ENCODE measurements around the gene SLC6A12. TPM values are rescaled to one million over a fixed set of nuclear protein-coding genes. Genes with fewer than 3 reads are reported as not detected.

Gene SLC6A12
- total RNA-seq (2022; extraction: Qiagen RNA extraction; ENCODE audit: low read depth), result 0.72 to 1.4 TPM (median 1.1 TPM) in 5 replicates

DNA sequence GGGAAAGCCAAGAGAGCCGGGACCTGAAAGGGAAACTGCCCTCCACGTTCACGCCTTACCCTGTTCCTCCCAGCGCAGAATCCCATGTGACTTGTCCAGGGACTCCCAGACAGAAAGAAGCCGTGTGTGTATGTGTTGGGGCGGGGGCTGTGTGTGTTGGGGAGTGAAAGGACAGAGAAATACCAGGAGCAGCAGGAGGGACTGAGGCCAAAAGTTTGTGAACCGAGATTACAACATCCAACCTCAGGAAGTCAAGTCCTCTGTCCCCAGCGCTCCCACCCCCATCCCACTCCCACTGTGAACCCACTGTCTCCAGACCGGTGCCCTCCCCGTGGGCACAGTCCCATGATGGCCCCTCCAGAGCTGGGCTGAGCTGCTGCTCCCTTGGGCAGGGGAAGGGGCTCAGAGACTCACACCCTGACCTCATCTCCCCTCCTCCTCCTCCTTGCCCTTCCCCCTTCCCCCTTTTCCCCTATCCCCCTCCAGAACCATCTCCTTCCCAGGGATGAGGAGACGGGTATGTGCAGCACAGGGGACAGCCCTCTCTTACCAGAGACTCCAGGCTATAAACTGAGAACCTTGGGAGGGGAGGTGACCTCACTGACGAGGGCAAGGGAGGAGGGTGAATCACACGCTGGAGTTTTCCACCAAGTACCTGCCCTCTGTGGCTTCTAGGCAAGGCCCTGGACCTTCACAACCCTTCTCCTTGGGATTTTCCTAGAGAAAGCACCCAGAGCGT lies at the start of gene SLC6A12:
SLC6A12 (minus strand) TSS at position 155 of the 739 bp plus-strand sequence. CDS start 4,171 bp downstream, outside the sequence.

DNA sequence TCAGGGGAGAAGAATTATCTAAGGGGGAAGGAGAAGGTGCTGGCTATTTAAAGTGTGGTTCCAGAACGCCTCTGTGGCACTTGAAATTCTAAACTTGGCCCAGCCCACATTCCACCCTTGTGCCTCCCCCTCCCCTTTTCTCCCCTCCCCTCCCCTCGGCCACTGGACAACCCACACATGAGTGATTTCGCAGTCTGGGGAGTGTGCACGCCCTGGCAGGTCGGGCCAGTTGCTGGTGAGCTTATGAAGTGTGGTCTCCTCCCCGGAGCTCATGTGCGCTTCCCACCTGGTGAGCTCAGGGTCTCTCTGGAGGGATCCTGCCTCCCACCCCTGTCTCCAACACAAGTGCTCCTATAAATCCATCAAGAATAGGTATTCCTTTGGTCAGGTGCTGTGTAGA lies 48.9 kb upstream of the SLC6A12 start, which contains the start of gene SLC6A13:
SLC6A13 (minus strand) TSS at position 20 of the 400 bp plus-strand sequence. CDS start 2,784 bp downstream, outside the sequence.

Other genes starting within 250 kb of the SLC6A12 start
- gene IQSEC3, start 147.4 kb downstream of the SLC6A12 start, total RNA-seq (2022; extraction: Qiagen RNA extraction; ENCODE audit: low read depth), result 0.01 to 0.02 TPM in 2 of 5 replicates, not detected in the others
- gene SLC6A13, start 48.7 kb upstream of the SLC6A12 start, total RNA-seq (2022; extraction: Qiagen RNA extraction; ENCODE audit: low read depth), result 0.09 to 0.92 TPM (median 0.33 TPM) in 4 of 5 replicates, not detected in the other
- gene KDM5A, start 175.2 kb upstream of the SLC6A12 start, total RNA-seq (2022; extraction: Qiagen RNA extraction; ENCODE audit: low read depth), result 16.7 to 24.1 TPM (median 18.8 TPM) in 5 replicates
- gene CCDC77, start 187.5 kb upstream of the SLC6A12 start, total RNA-seq (2022; extraction: Qiagen RNA extraction; ENCODE audit: low read depth), result 11.7 to 15.2 TPM (median 12.6 TPM) in 5 replicates
- 0.54 to 1.1 TPM (median 0.59 TPM) in 5 replicates for gene B4GALNT3, start 245.8 kb upstream of the SLC6A12 start, total RNA-seq (2022; extraction: Qiagen RNA extraction; ENCODE audit: low read depth)

Data from A549 treated with GW870086 at 1 μM for 4 hours (cell line).